Endothelial cell of umbilical vein (primary cell): Measurements from ENCODE around the gene FSIP1. TPM values are rescaled to one million over a fixed set of nuclear protein-coding genes. Genes with fewer than 3 reads are reported as not detected.

Experiments used
- BruUV-seq: library from RNA; stranded (reverse); fragments of 400-500 nt; replicated peaks from 2 replicates; lab custom pipeline; 2021; lab: Mats Ljungman, UMichigan
- CTCF ChIA-PET: fragments of 300-600, 350-600 bp; sonication (Branson Sonifier 250); formaldehyde crosslinking; loops from one replicate; lab custom pipeline; 2021; ENCODE audit warnings: antibody characterized with exemption, inconsistent platforms; lab: Charles Lee
- POLR2A ChIA-PET: fragments of 300-600, 350-600 bp; sonication (Branson Sonifier 250); formaldehyde crosslinking; loops from one replicate; lab custom pipeline; 2021; ENCODE audit warnings: antibody characterized with exemption, inconsistent platforms; lab: Charles Lee
- DNase-seq: peaks from one replicate; pipeline ENCODE4 v3.0.0-alpha.2; 2011; ENCODE audit warnings: low read depth, low spot score
- FAIRE-seq: peaks from 2 replicates; lab custom pipeline; 2011; peaks lifted over from hg19 to GRCh38; lab: Jason Lieb, UNC
- H2AFZ ChIP-seq: 2 replicates; pipeline ENCODE4 v1.6.0; 2012; ENCODE audit warnings: low read depth, low read length, control low read depth, inconsistent platforms
- H3K27ac ChIP-seq: 2 replicates; pipeline ENCODE4 v1.5.1; 2011; ENCODE audit warnings: low read depth, mild to moderate bottlenecking, control low read depth, low read length, moderate library complexity; ENCODE audit not compliant: insufficient read depth
- H3K27me3 ChIP-seq, 2 experiments: 2 replicates each; pipeline versions ENCODE4 v1.6.0 to v1.6.1; 2011; ENCODE audit warnings: low read length in 2 of 2, mixed read lengths in 1 of 2; ENCODE audit not compliant: control insufficient read depth in 2 of 2, insufficient read depth in 2 of 2
- H3K36me3 ChIP-seq, 2 experiments: 2 replicates in 1 of 2; 3 replicates in 1 of 2; pipeline ENCODE4 v1.5.1; 2011; ENCODE audit warnings: low read length in 2 of 2, mild to moderate bottlenecking in 1 of 2, moderate library complexity in 1 of 2; ENCODE audit not compliant: control insufficient read depth in 2 of 2, insufficient read depth in 2 of 2; ENCODE audit errors: extremely low read depth in 1 of 2
- H3K4me1 ChIP-seq: 3 replicates; pipeline ENCODE4 v1.5.1; 2011; ENCODE audit warnings: mild to moderate bottlenecking, low read length; ENCODE audit not compliant: control insufficient read depth, insufficient read depth; ENCODE audit errors: extremely low read depth
- H3K4me2 ChIP-seq: 2 replicates; pipeline ENCODE4 v1.6.1; 2011; ENCODE audit warnings: low read length, control low read depth, mixed read lengths; ENCODE audit not compliant: insufficient read depth
- H3K4me3 ChIP-seq, 3 experiments: fragments of 200-600 bp in 1 of 3; sonication (generic), shearing (Covaris generic) in 1 of 3; replicated peaks in 1 of 3; 2 replicates each; pipeline ENCODE4 v1.5.1; 2011 to 2016; ENCODE audit warnings: control low read depth in 3 of 3, low read length in 3 of 3, mild to moderate bottlenecking in 2 of 3, inconsistent platforms in 1 of 3, low read depth in 1 of 3, moderate library complexity in 1 of 3; ENCODE audit not compliant: insufficient read depth in 1 of 3
- H3K79me2 ChIP-seq: 2 replicates; pipeline ENCODE4 v1.6.0; 2012; ENCODE audit warnings: low read length, inconsistent platforms; ENCODE audit not compliant: control insufficient read depth, insufficient read depth
- H3K9ac ChIP-seq: replicated peaks from 2 replicates; pipeline ENCODE3; 2011; ENCODE audit warnings: low read length, control low read depth; ENCODE audit not compliant: insufficient read depth; ENCODE audit errors: extremely low read depth
- H3K9me1 ChIP-seq: replicated peaks from 3 replicates; pipeline ENCODE4 v1.6.0; 2011; ENCODE audit warnings: mild to moderate bottlenecking, low read length; ENCODE audit not compliant: control insufficient read depth, insufficient read depth; ENCODE audit errors: extremely low read depth
- H3K9me3 ChIP-seq: replicated peaks from 2 replicates; pipeline ENCODE4 v1.5.1; 2012; ENCODE audit warnings: low read length, inconsistent platforms; ENCODE audit not compliant: control insufficient read depth, insufficient read depth
- H4K20me1 ChIP-seq: replicated peaks from 2 replicates; pipeline ENCODE3; 2011; ENCODE audit warnings: mild to moderate bottlenecking, low read length; ENCODE audit not compliant: control insufficient read depth, insufficient read depth; ENCODE audit errors: extremely low read depth
- CTCF ChIP-seq, 2 donors: IDR thresholded peaks; 1 replicate in 1 of 2; 2 replicates in 1 of 2; pipeline ENCODE4 v1.5.1; 2011; ENCODE audit warnings: low read length in 2 of 2, mild to moderate bottlenecking in 2 of 2, moderate library complexity in 2 of 2, control low read depth in 1 of 2, inconsistent platforms in 1 of 2, low read depth in 1 of 2; ENCODE audit not compliant: insufficient read depth in 1 of 2; ENCODE audit errors: extremely low read depth in 1 of 2
- EZH2 ChIP-seq: IDR thresholded peaks from 2 replicates; pipeline ENCODE4 v1.6.1; 2012; ENCODE audit warnings: borderline replicate concordance, low read depth, mild to moderate bottlenecking, moderate library complexity, low read length, inconsistent platforms; ENCODE audit not compliant: severe bottlenecking
- FOS ChIP-seq: IDR thresholded peaks from 2 replicates; pipeline ENCODE4 v1.6.1; 2011; ENCODE audit warnings: mild to moderate bottlenecking, low read length, moderate library complexity, borderline replicate concordance; ENCODE audit not compliant: insufficient read depth
- GATA2 ChIP-seq: IDR thresholded peaks from 2 replicates; pipeline ENCODE4 v1.7.0; 2011; ENCODE audit warnings: low read depth, mild to moderate bottlenecking, moderate library complexity, mixed read lengths, low read length; ENCODE audit not compliant: insufficient read length, insufficient read depth
- JUN ChIP-seq: IDR thresholded peaks from 2 replicates; pipeline ENCODE4 v1.6.1; 2011; ENCODE audit warnings: borderline replicate concordance, low read depth; ENCODE audit not compliant: insufficient read length, insufficient read depth
- MAX ChIP-seq: IDR thresholded peaks from 2 replicates; pipeline ENCODE4 v1.6.1; 2011; ENCODE audit not compliant: insufficient read depth, insufficient read length
- MYC ChIP-seq: IDR thresholded peaks from one replicate; pipeline ENCODE4 v1.6.1; 2011; ENCODE audit warnings: mild to moderate bottlenecking, low read depth, low read length
- POLR2A ChIP-seq: IDR thresholded peaks from 2 replicates; pipeline ENCODE4 v1.6.1; 2012; ENCODE audit warnings: low read depth, mild to moderate bottlenecking, control low read depth, low read length
- POLR2AphosphoS5 ChIP-seq: IDR thresholded peaks from 2 replicates; pipeline ENCODE4 v1.6.1; 2012; ENCODE audit warnings: low read depth, mild to moderate bottlenecking, control low read depth, low read length, moderate library complexity; ENCODE audit not compliant: insufficient read depth
- dilution Hi-C: fragments of 300-500 bp; cut with MboI; formaldehyde crosslinking; loops from one replicate; pipeline ENCODE4 v1.15.0; 2019; ENCODE audit warnings: low sequenced_read_pairs; ENCODE audit not compliant: extremely low pct_ligation_motif_present
- intact Hi-C: fragments of 100-400 bp; cut with micrococcal nuclease; formaldehyde crosslinking; loops from one replicate; pipeline ENCODE4 v1.10.0; 2022
- polyA plus RNA-seq, 4 experiments: library from polyadenylated mRNA; depleted of rRNA in 3 of 4; stranded (reverse) in 3 of 4; unstranded in 1 of 4; fragments of >200 nt; gene quantifications; 2 replicates each; pipeline versions ENCODE4 v1.2.1 to v1.2.3, GENCODE V29; 2011 to 2012; ENCODE audit warnings: missing spikeins in 1 of 4
- total RNA-seq: library from RNA; stranded (reverse); gene quantifications from 2 replicates; pipeline ENCODE4 v1.2.3, GENCODE V29; 2021

The FSIP1 gene
- total and polyA plus RNA-seq, 2 donors (not counting 3 experiments of a cell fraction or from before 2014, with no cell fraction given): 0.23 to 1.1 TPM

GRCh38 chr15:39700375-39700700 is 82.3 kb downstream of the FSIP1 start:
- Histone ChIP-seq H3K27ac (no peak overlapping the region), H3K36me3 (no peaks in the 10 kb centered on the region), H3K79me2 (no peaks in the 10 kb centered on the region), H2AFZ (no peak overlapping the region), H3K4me3 (no peak overlapping the region), H4K20me1 (no peaks in the 10 kb centered on the region), H3K9ac (no peak overlapping the region), H3K9me3 (no peaks in the 10 kb centered on the region), H3K4me1 (no peaks in the 10 kb centered on the region), H3K27me3 (no peaks in the 10 kb centered on the region), H3K9me1 (no peaks in the 10 kb centered on the region), H3K4me2 (no peak overlapping the region)
- TF ChIP-seq MAX (no peak), POLR2A (no peak)
- POLR2A ChIA-PET: no interaction called here
- no TSS peak for BruUV-seq
- FAIRE-seq (no peak), DNase-seq (no peak)
- CTCF ChIA-PET: interaction anchor here (0.8 to 2.6 kb wide), 3 partner anchors 12 to 56 kb away, joined by 3 to 10 read pairs (median 5); no protein-coding TSS in a partner anchor
- intact Hi-C loops: no loop called here
- dilution Hi-C loops: no loop called here

GRCh38 chr15:39699516-39700374 is 82.9 kb downstream of the FSIP1 start:
- no peak overlapping the region for H3K27ac ChIP-seq

More at GRCh38 chr15:39699516-39700374, 82.9 kb downstream of the FSIP1 start:
- ChIA-PET CTCF (interaction anchor here (0.8 to 2.6 kb wide), 4 partner anchors 12 to 57 kb away, joined by 3 to 10 read pairs (median 6); no protein-coding TSS in a partner anchor), POLR2A (no interaction called here)
- Histone ChIP-seq H3K27me3 (no peaks in the 10 kb centered on the region), H3K79me2 (no peaks in the 10 kb centered on the region), H3K4me1 (no peaks in the 10 kb centered on the region), H3K4me2 (no peak overlapping the region), H2AFZ (no peak overlapping the region), H3K4me3 (no peak overlapping the region), H3K9me1 (no peaks in the 10 kb centered on the region), H3K9me3 (no peaks in the 10 kb centered on the region), H4K20me1 (no peaks in the 10 kb centered on the region), H3K36me3 (no peaks in the 10 kb centered on the region), H3K9ac (no peak overlapping the region)
- TF ChIP-seq MAX: no peak
- no peak for TF ChIP-seq GATA2
- TF ChIP-seq MYC: no peak
- no peak for TF ChIP-seq POLR2AphosphoS5
- TF ChIP-seq CTCF (IDR thresholded peaks at IDR 0.05; ENCODE audit: extremely low read depth in 1 of 2, insufficient read depth in 1 of 2, low read depth in 1 of 2, low read length in 2 of 2): no peak
- TF ChIP-seq POLR2A: no peak
- no peak for TF ChIP-seq EZH2
- no peak for TF ChIP-seq FOS
- no peak for TF ChIP-seq JUN
- intact Hi-C loops: no loop called here
- FAIRE-seq (no peak), DNase-seq (no peak)
- BruUV-seq: no TSS peak
- dilution Hi-C loops: no loop called here
